ENCODE results near the gene DSN1. TPM values are rescaled to one million over a fixed set of nuclear protein-coding genes. Genes with fewer than 3 reads are reported as not detected.

DSN1 gene
- 19.2 to 28.1 TPM (median 25.2 TPM) in 5 replicates for total RNA-seq (2022; extraction: Qiagen RNA extraction; ENCODE audit: low read depth)

GRCh38 chr20:36773597-36774390 lies at the start of gene DSN1:
TSS of gene DSN1 (minus strand) at chr20:36773763. CDS start at chr20:36771458, 2,305 bp downstream.

GRCh38 chr20:36745927-36746659 lies 27.5 kb downstream of the DSN1 start, which contains the start of gene NDRG3:
TSS of gene NDRG3 (minus strand) at chr20:36746090. CDS start at chr20:36721735, 24,355 bp downstream.

Other genes with a start within 250 kb of the DSN1 start
- 14.8 to 28.9 TPM (median 19.9 TPM) in 5 replicates for gene MYL9, start 232.2 kb downstream of the DSN1 start, total RNA-seq (2022; extraction: Qiagen RNA extraction; ENCODE audit: low read depth)
- gene TGIF2, start 200.2 kb downstream of the DSN1 start, total RNA-seq (2022; extraction: Qiagen RNA extraction; ENCODE audit: low read depth) = 3.6 to 5.0 TPM (median 4.7 TPM) in 5 replicates
- gene RAB5IF, start 168.0 kb downstream of the DSN1 start, total RNA-seq (2022; extraction: Qiagen RNA extraction; ENCODE audit: low read depth) = 207 to 323 TPM (median 274 TPM) in 5 replicates
- not detected in 5 replicates for gene SLA2, start 127.6 kb downstream of the DSN1 start, total RNA-seq (2022; extraction: Qiagen RNA extraction; ENCODE audit: low read depth)
- gene NDRG3, start 27.7 kb downstream of the DSN1 start, total RNA-seq (2022; extraction: Qiagen RNA extraction; ENCODE audit: low read depth) = 21.4 to 22.9 TPM (median 22.0 TPM) in 5 replicates
- not detected in 5 replicates for gene TLDC2, start 102.4 kb upstream of the DSN1 start, total RNA-seq (2022; extraction: Qiagen RNA extraction; ENCODE audit: low read depth)
- gene SAMHD1, start 177.9 kb upstream of the DSN1 start, total RNA-seq (2022; extraction: Qiagen RNA extraction; ENCODE audit: low read depth) = 6.4 to 8.3 TPM (median 6.7 TPM) in 5 replicates

Measured in A549 treated with RU486 at 1 μM for 4 hours (cell line).